Smooth muscle cell (in vitro differentiated cells): ENCODE data around the gene DSG4. TPM values are rescaled to one million over a fixed set of nuclear protein-coding genes. Genes with fewer than 3 reads are reported as not detected.

ENCODE experiments used
- DNase-seq: peaks from one replicate; lab custom pipeline; 2025; ENCODE audit not compliant: unreplicated experiment; lab: John Stamatoyannopoulos, UW
- H2AFZ ChIP-seq: fragments of 200-600 bp; sonication (generic); 2 replicates; pipeline ENCODE4 v1.6.0; 2016; ENCODE audit warnings: antibody characterized with exemption, low read depth, mild to moderate bottlenecking
- H3F3A ChIP-seq: fragments of 200-600 bp; sonication (generic); 2 replicates; pipeline ENCODE4 v1.6.0; 2017; ENCODE audit warnings: antibody characterized with exemption, low read depth
- H3K27ac ChIP-seq: fragments of 200-600 bp; sonication (generic); 2 replicates; pipeline ENCODE4 v1.5.1; 2016; ENCODE audit warnings: low read depth, mild to moderate bottlenecking
- H3K27me3 ChIP-seq: fragments of 200-600 bp; sonication (generic); 2 replicates; pipeline ENCODE4 v1.6.1; 2016; ENCODE audit warnings: low read depth, mild to moderate bottlenecking
- H3K36me3 ChIP-seq: fragments of 200-600 bp; sonication (generic); 2 replicates; pipeline ENCODE4 v1.5.1; 2016; ENCODE audit warnings: low read depth
- H3K4me1 ChIP-seq: fragments of 200-600 bp; sonication (generic); 2 replicates; pipeline ENCODE4 v1.5.1; 2016; ENCODE audit warnings: low read depth
- H3K4me2 ChIP-seq: fragments of 200-600 bp; sonication (generic); 2 replicates; pipeline ENCODE4 v1.6.0; 2016; ENCODE audit warnings: mild to moderate bottlenecking
- H3K4me3 ChIP-seq: fragments of 200-600 bp; sonication (generic); 2 replicates; pipeline ENCODE4 v1.5.1; 2016; ENCODE audit warnings: mild to moderate bottlenecking
- H3K79me2 ChIP-seq: fragments of 200-600 bp; sonication (generic); 2 replicates; pipeline ENCODE4 v1.6.0; 2016; ENCODE audit warnings: low read depth, mild to moderate bottlenecking
- H3K9ac ChIP-seq: fragments of 200-600 bp; sonication (generic); 2 replicates; pipeline ENCODE4 v1.6.0; 2016; ENCODE audit warnings: low read depth
- H3K9me3 ChIP-seq: fragments of 200-600 bp; sonication (generic); replicated peaks from 2 replicates; pipeline ENCODE4 v1.5.1; 2016; ENCODE audit warnings: low read depth
- H4K20me1 ChIP-seq: fragments of 200-600 bp; sonication (generic); 2 replicates; pipeline ENCODE4 v1.6.0; 2016; ENCODE audit warnings: low read depth
- CTCF ChIP-seq: fragments of 200-600 bp; sonication (generic); IDR thresholded peaks from 2 replicates; pipeline ENCODE4 v1.5.1; 2017; ENCODE audit warnings: borderline replicate concordance, mild to moderate bottlenecking, antibody characterized with exemption; ENCODE audit not compliant: insufficient read depth, poor library complexity, severe bottlenecking
- WGBS: methylation state at CpG from one replicate; pipeline ENCODE4 v1.1.7; 2016; ENCODE audit warnings: low lambda C conversion rate; 5-methylcytosine and 5-hydroxymethylcytosine counted together
- polyA plus RNA-seq: library from polyadenylated mRNA; unstranded; fragments of >200 nt; fragmentation: Nextera tagmentation; extraction: Ambion mirVana; gene quantifications from 2 replicates; pipeline ENCODE4 v1.2.1, GENCODE V29; 2016
- small RNA-seq: library from RNA; depleted of rRNA; stranded (forward); fragments of <200 nt; gene quantifications from one replicate; pipeline ENCODE3, GENCODE V24; 2014
- total RNA-seq: library from RNA; depleted of rRNA; stranded (reverse); fragments of >200 nt; gene quantifications from 2 replicates; pipeline ENCODE4 v1.2.3, GENCODE V29; 2014

The DSG4 gene
- total and polyA plus RNA-seq, 2 experiments from 2014 or later: 0.94 TPM; not detected in 1

- no peak for TF ChIP-seq CTCF
- no peak overlapping the region for H3K9ac ChIP-seq
- peak overlapping the region; percentile 14 for H2AFZ ChIP-seq
- no peaks in the 10 kb centered on the region for H3F3A ChIP-seq
- H3K4me2 ChIP-seq: peak overlapping the region; percentile 20
- no peak for DNase-seq
- H3K9me3 ChIP-seq: no peaks in the 10 kb centered on the region
- H4K20me1 ChIP-seq: no peaks in the 10 kb centered on the region
- no peaks in the 10 kb centered on the region for H3K79me2 ChIP-seq
- no peaks in the 10 kb centered on the region for H3K27me3 ChIP-seq
- WGBS: 57% methylated on average over 3 of the region's 3 CpGs
- no peaks in the 10 kb centered on the region for H3K36me3 ChIP-seq
- peaks cover 8% of the 10 kb centered on the region for H3K4me1 ChIP-seq
- no peak overlapping the region for H3K4me3 ChIP-seq
- H3K27ac ChIP-seq: peak overlapping the region; percentile 84
Measured at GRCh38 chr18:31454066-31454708, 77.6 kb downstream of the DSG4 start.

Small RNA genes within 50 kb of the gene (small RNA-seq; reads per million reads assigned to genes)
- not detected for gene RF00019
- gene RNU6-167P: not detected

Other genes with a start within 250 kb of the DSG4 start
- gene DSC1, start 213.9 kb upstream of the DSG4 start, total RNA-seq: 50.9 and 54.7 TPM in 2 replicates
- 2.1 and 5.0 TPM in 2 replicates for gene DSC1, start 213.9 kb upstream of the DSG4 start, polyA plus RNA-seq
- 65.5 and 73.8 TPM in 2 replicates for gene DSG1, start 58.6 kb upstream of the DSG4 start, total RNA-seq
- gene DSG1, start 58.6 kb upstream of the DSG4 start, polyA plus RNA-seq: 3.4 and 5.0 TPM in 2 replicates
- 42.9 and 44.8 TPM in 2 replicates for gene DSG3, start 71.0 kb downstream of the DSG4 start, total RNA-seq
- gene DSG3, start 71.0 kb downstream of the DSG4 start, polyA plus RNA-seq: 4.9 and 10.6 TPM in 2 replicates
- gene DSG2, start 121.4 kb downstream of the DSG4 start, total RNA-seq: 136 and 138 TPM in 2 replicates
- gene DSG2, start 121.4 kb downstream of the DSG4 start, polyA plus RNA-seq: 53.9 and 70.9 TPM in 2 replicates
- not detected in 2 replicates for gene TTR, start 215.1 kb downstream of the DSG4 start, total RNA-seq
- gene TTR, start 215.1 kb downstream of the DSG4 start, polyA plus RNA-seq: 2.1 and 2.6 TPM in 2 replicates